A549 (cell line): ENCODE measurements around the gene ULK4. TPM values are rescaled to one million over a fixed set of nuclear protein-coding genes. Genes with fewer than 3 reads are reported as not detected.
A peak's percentile ranks its signal among the peaks of the same experiment; 100 is the strongest.

ENCODE experiments used
- ATAC-seq, 2 experiments: fragments of 200-7000 bp in 1 of 2; fragments of >200 bp in 1 of 2; cut with Nextera tagmentation in 1 of 2; cut with Tn5 transposase in 1 of 2; 3 replicates each; pipeline versions ENCODE4 v1.8.0 to v1.9.1; 2018 to 2020; ENCODE audit warnings: mild to moderate bottlenecking in 1 of 2, moderate library complexity in 1 of 2
- CTCF ChIA-PET: fragments of 300-600 bp; sonication (Branson Sonifier 250); formaldehyde crosslinking; extraction: SDS; loops from one replicate; lab custom pipeline; 2021; ENCODE audit warnings: antibody characterized with exemption, inconsistent platforms; lab: Yijun Ruan, JAX
- POLR2A ChIA-PET: fragments of 350-600 bp; formaldehyde crosslinking; extraction: SDS; loops from one replicate; lab custom pipeline; 2021; ENCODE audit warnings: antibody characterized with exemption, inconsistent platforms; lab: Yijun Ruan, JAX
- DNase-seq, 2 experiments: peaks; one replicate each; pipeline versions ENCODE4 v3.0.0 to v3.0.0-alpha.2; 2011 to 2016; ENCODE audit warnings: low read depth in 1 of 2, low spot score in 1 of 2
- FAIRE-seq: peaks from 2 replicates; lab custom pipeline; 2011; peaks lifted over from hg19 to GRCh38; lab: Jason Lieb, UNC
- H3K27ac ChIP-seq, 2 experiments: fragments of >200 bp; sonication (Bioruptor Twin); formaldehyde crosslinking; 3 replicates each; pipeline ENCODE4 v1.5.1; 2016 to 2017
- H3K4me1 ChIP-seq: fragments of >200 bp; sonication (Bioruptor Twin); formaldehyde crosslinking; 3 replicates; pipeline ENCODE4 v1.6.1; 2016
- H3K4me2 ChIP-seq: fragments of >200 bp; sonication (Bioruptor Twin); formaldehyde crosslinking; 3 replicates; pipeline ENCODE4 v1.6.1; 2016
- H3K4me3 ChIP-seq: fragments of >200 bp; sonication (Bioruptor Twin); formaldehyde crosslinking; 3 replicates; pipeline ENCODE4 v1.5.1; 2016
- H3K9me3 ChIP-seq: fragments of >200 bp; sonication (Bioruptor Twin); formaldehyde crosslinking; 3 replicates; pipeline ENCODE4 v1.6.1; 2016
- BCL3 ChIP-seq: fragments of >200 bp; sonication (Bioruptor Twin); formaldehyde crosslinking; IDR thresholded peaks from 3 replicates; pipeline ENCODE4 v1.6.1; 2016
- CEBPB ChIP-seq, 2 experiments: fragments of >200 bp in 1 of 2; sonication (Bioruptor Twin) in 1 of 2; formaldehyde crosslinking in 1 of 2; IDR thresholded peaks; 2 replicates each; pipeline ENCODE4 v1.6.1; 2012 to 2016
- CHD2 ChIP-seq: fragments of 150-350 bp; IDR thresholded peaks from 2 replicates; pipeline ENCODE4 v1.6.1; 2014; ENCODE audit warnings: low read length; ENCODE audit not compliant: partially characterized antibody
- EHMT2 ChIP-seq: fragments of 200-600 bp; sonication (generic); IDR thresholded peaks from 2 replicates; pipeline ENCODE4 v1.6.1; 2016; ENCODE audit warnings: antibody characterized with exemption, low read depth, mild to moderate bottlenecking, moderate library complexity
- ELK1 ChIP-seq: fragments of 150-350 bp; IDR thresholded peaks from 2 replicates; pipeline ENCODE4 v1.6.1; 2014; ENCODE audit warnings: low read depth, mild to moderate bottlenecking, low read length
- FOSL2 ChIP-seq, 2 experiments: fragments of 450-650 bp in 1 of 2; fragments of >200 bp in 1 of 2; sonication (Bioruptor Twin) in 1 of 2; formaldehyde crosslinking; IDR thresholded peaks; 2 replicates each; pipeline versions ENCODE4 v1.5.0 to v1.6.1; 2016 to 2020; ENCODE audit warnings: mild to moderate bottlenecking in 1 of 2, moderate library complexity in 1 of 2
- HDAC2 ChIP-seq: fragments of 200-600 bp; sonication (generic); IDR thresholded peaks from 2 replicates; pipeline ENCODE4 v1.6.1; 2016
- HMGXB4 ChIP-seq: fragments of 250-450 bp; sonication (Bioruptor Pico); IDR thresholded peaks from 2 replicates; pipeline ENCODE4 v1.5.0; 2021; ENCODE audit warnings: mild to moderate bottlenecking, moderate library complexity, borderline replicate concordance
- HOXB13 ChIP-seq: fragments of 250-450 bp; sonication (Bioruptor Pico); IDR thresholded peaks from 2 replicates; pipeline ENCODE4 v1.5.0; 2020; ENCODE audit warnings: low read depth, mild to moderate bottlenecking, moderate library complexity
- JUNB ChIP-seq: fragments of >200 bp; sonication (Bioruptor Twin); formaldehyde crosslinking; IDR thresholded peaks from 2 replicates; pipeline ENCODE4 v1.6.1; 2016
- KDM1A ChIP-seq: fragments of 200-600 bp; sonication (generic); IDR thresholded peaks from 2 replicates; pipeline ENCODE4 v1.6.1; 2016; ENCODE audit warnings: low read depth, mild to moderate bottlenecking
- MYC ChIP-seq: IDR thresholded peaks from 2 replicates; pipeline ENCODE4 v1.6.1; 2012; ENCODE audit warnings: mild to moderate bottlenecking, inconsistent platforms, low read length, improper control_type of control experiment, borderline replicate concordance
- PBX3 ChIP-seq: IDR thresholded peaks from 2 replicates; pipeline ENCODE4 v1.6.1; 2012
- REST ChIP-seq: fragments of 200-600 bp; sonication (generic); IDR thresholded peaks from 2 replicates; pipeline ENCODE4 v1.6.1; 2016; ENCODE audit warnings: antibody characterized with exemption, mild to moderate bottlenecking, moderate library complexity
- TP53 ChIP-seq: fragments of 250-450 bp; sonication (Bioruptor Pico); IDR thresholded peaks from 2 replicates; pipeline ENCODE4 v1.5.0; 2021; ENCODE audit warnings: mild to moderate bottlenecking, moderate library complexity
- USF2 ChIP-seq: fragments of 450-650 bp; IDR thresholded peaks from 2 replicates; pipeline ENCODE4 v1.6.1; 2014; ENCODE audit warnings: antibody characterized with exemption
- ZC3H11A ChIP-seq: fragments of 450-650 bp; IDR thresholded peaks from 2 replicates; pipeline ENCODE4 v1.6.1; 2014; ENCODE audit warnings: antibody characterized with exemption, mild to moderate bottlenecking
- WGBS: methylation state at CpG from one replicate; pipeline ENCODE4 v1.1.6; 2017; ENCODE audit errors: missing lambda C conversion rate; 5-methylcytosine and 5-hydroxymethylcytosine counted together
- polyA plus RNA-seq, 4 experiments: library from polyadenylated mRNA; depleted of rRNA in 3 of 4; stranded (reverse); fragments of >200 nt; fragmentation: RNase III in 1 of 4; extraction: RNeasy Plus Mini Kit Qiagen cat#74134 plus additional on column Dnase treatment in 1 of 4; gene quantifications; 2 replicates in 3 of 4; 3 replicates in 1 of 4; pipeline ENCODE4 v1.2.3, GENCODE V29; 2011 to 2017
- TF ChIP-seq, protein P1 (sequence below): fragments of >200 bp; sonication (Bioruptor Twin); formaldehyde crosslinking; IDR thresholded peaks from 2 replicates; pipeline ENCODE4 v1.6.1; 2016

ULK4 gene
- polyA plus RNA-seq, 2 of the 4 experiments (the other 2 are of a cell fraction), result 4.9 to 7.7 TPM

GRCh38 chr3:41199866-41200668 lies 761.8 kb downstream of the ULK4 start:
- Histone ChIP-seq H3K4me1 (peaks cover 28% of the 10 kb centered on the region), H3K9me3 (no peaks in the 10 kb centered on the region), H3K4me3 (peak overlapping the region; percentile 95), H3K4me2 (peak overlapping the region; percentile 89), H3K27ac (peak overlapping the region; percentile 98 to 100)
- FAIRE-seq, result no peak
- CTCF ChIA-PET, result interaction anchor here (3.0 kb wide), 1 partner anchor 620 kb away, joined by 10 read pairs; no protein-coding TSS in a partner anchor
- WGBS, result under 1% methylated on average over 26 of the region's 40 CpGs
- DNase-seq, result peak in 1 of 2 experiments; percentile 33
- POLR2A ChIA-PET, result interaction anchor here (0.7 to 3.5 kb wide), 21 partner anchors 9 to 615 kb away, joined by 3 to 35 read pairs (median 4); no protein-coding TSS in a partner anchor
- ATAC-seq, result peak; percentile 29 to 56
- TF ChIP-seq HDAC2 (no peak), HOXB13 (CRISPR knock-in tag) (no peak), EHMT2 (no peak), ZC3H11A (no peak), FOSL2 (IDR thresholded peaks at IDR 0.05) (no peak), FOSL2 (CRISPR knock-in tag; IDR thresholded peaks at IDR 0.05) (no peak), PBX3 (no peak), TP53 (CRISPR knock-in tag) (no peak), USF2 (no peak)
- TF ChIP-seq, protein P1, sequence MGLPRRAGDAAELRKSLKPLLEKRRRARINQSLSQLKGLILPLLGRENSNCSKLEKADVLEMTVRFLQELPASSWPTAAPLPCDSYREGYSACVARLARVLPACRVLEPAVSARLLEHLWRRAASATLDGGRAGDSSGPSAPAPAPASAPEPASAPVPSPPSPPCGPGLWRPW, result no peak

DNA sequence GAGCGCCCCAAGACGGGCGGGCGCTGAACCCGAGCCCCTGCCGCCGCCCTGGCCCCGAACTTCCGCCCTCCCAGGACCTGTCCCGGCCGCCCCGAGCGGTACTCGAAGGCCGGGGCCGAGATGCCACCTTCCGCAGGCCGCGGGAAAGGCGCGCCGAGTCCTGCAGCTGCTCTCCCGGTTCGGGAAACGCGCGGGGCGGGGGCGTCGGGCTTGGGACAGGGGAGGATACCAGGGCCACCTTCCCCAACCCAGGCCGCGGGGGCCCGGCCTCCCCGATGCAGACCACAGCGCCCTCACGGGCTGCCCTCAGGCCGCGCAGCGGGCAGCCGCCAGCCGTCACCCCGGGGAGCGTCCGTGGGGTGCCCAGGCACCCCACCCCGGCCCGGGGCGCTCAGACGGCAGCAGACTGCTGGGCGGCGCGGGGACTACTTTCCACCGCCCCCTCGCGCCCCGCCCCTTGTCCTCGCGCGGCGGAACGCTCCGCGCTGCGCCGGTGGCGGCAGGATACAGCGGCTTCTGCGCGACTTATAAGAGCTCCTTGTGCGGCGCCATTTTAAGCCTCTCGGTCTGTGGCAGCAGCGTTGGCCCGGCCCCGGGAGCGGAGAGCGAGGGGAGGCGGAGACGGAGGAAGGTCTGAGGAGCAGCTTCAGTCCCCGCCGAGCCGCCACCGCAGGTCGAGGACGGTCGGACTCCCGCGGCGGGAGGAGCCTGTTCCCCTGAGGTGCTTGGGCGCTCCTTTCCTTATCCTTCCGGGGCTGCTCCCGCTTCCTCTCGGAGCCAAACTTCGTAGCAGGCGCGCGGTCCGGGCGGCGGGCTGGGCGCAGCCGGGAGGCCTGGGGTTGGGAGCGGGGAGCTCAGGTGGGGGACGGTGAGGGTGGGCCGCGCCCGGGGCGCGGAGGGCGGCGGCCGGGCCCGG lies 762.7 kb downstream of the ULK4 start, which contains the start of gene CTNNB1:
Gene CTNNB1 (plus strand): TSS at position 556 of the 916 bp plus-strand sequence. CDS start 24,564 bp downstream, outside the sequence.
- Histone ChIP-seq H3K27ac (peak within 1 kb of the TSS; percentile 98 to 100), H3K4me2 (peak within 1 kb of the TSS; percentile 89), H3K4me3 (peak within 1 kb of the TSS; percentile 95), H3K9me3 (no peaks in the 10 kb centered on the region), H3K4me1 (peaks cover 26% of the 10 kb centered on the region)
- no CpG with 5 or more reads among the region's 112 CpGs for WGBS
- FAIRE-seq (no peak), ATAC-seq (peak; percentile 81 to 89), DNase-seq (peak; percentile 33 to 94)
- CTCF ChIA-PET, result interaction anchor here (3.0 kb wide), 1 partner anchor 619 kb away, joined by 10 read pairs; no protein-coding TSS in a partner anchor
- POLR2A ChIA-PET, result interaction anchor here (0.6 to 3.5 kb wide), 30 partner anchors 9 to 619 kb away, joined by 3 to 35 read pairs (median 4); no protein-coding TSS in a partner anchor
- peak; percentile 78 for TF ChIP-seq CHD2
- TF ChIP-seq REST, result no peak
- TF ChIP-seq KDM1A, result no peak
- no peak for TF ChIP-seq ELK1
- TF ChIP-seq BCL3, result peak; percentile 85
- TF ChIP-seq USF2, result no peak
- no peak for TF ChIP-seq JUNB
- no peak for TF ChIP-seq ZC3H11A
- TF ChIP-seq CEBPB (IDR thresholded peaks at IDR 0.05), result 0 out of 4 replicates have a peak, but pooled peaks of 1 of the 2 experiments have one; percentile 12
- peak; percentile 56; the same call in 1 of the 2 replicates for TF ChIP-seq HMGXB4
- no peak; the same call in 1 of the 2 replicates for TF ChIP-seq MYC
